ENCODE data around the gene TMEM117.
A peak's percentile ranks its signal among the peaks of the same experiment; 100 is the strongest.

TMEM117 gene

GRCh38 chr12:44431647-44432343 is 595.9 kb downstream of the TMEM117 start:
- no peak for ATAC-seq
- TF ChIP-seq ARNTL (CRISPR knock-in tag; IDR thresholded peaks at IDR 0.05; ENCODE audit: borderline replicate concordance, low read depth) (no peak), ZFP3 (CRISPR knock-in tag; IDR thresholded peaks at IDR 0.05) (no peak), ZNF565 (CRISPR knock-in tag; conservative IDR thresholded peaks at IDR 0.05; ENCODE audit: low read depth) (no peak), POU6F1 (CRISPR knock-in tag; IDR thresholded peaks at IDR 0.05; ENCODE audit: borderline replicate concordance, low read depth) (no peak), OSR1 (CRISPR knock-in tag; IDR thresholded peaks at IDR 0.05) (no peak), ESRRG (CRISPR knock-in tag; IDR thresholded peaks at IDR 0.05) (no peak)

GRCh38 chr12:44433659-44434058 is 597.8 kb downstream of the TMEM117 start:
- ATAC-seq: no peak
- peak; percentile 64 for TF ChIP-seq ISL1 (CRISPR knock-in tag; IDR thresholded peaks at IDR 0.05)
- peak; percentile 50; the same call in 1 of the 2 replicates for TF ChIP-seq TCF4 (CRISPR knock-in tag; IDR thresholded peaks at IDR 0.05; ENCODE audit: borderline replicate concordance)
- no peak for TF ChIP-seq GLIS3 (CRISPR knock-in tag; IDR thresholded peaks at IDR 0.05)
- no peak for TF ChIP-seq CREB5 (CRISPR knock-in tag; IDR thresholded peaks at IDR 0.05; ENCODE audit: low read depth)

- TF ChIP-seq BACH2 (CRISPR knock-in tag; IDR thresholded peaks at IDR 0.05; ENCODE audit: borderline replicate concordance): no peak
- ATAC-seq: no peak
Observed at GRCh38 chr12:44436756-44437155, 600.9 kb downstream of the TMEM117 start.

All from SK-N-SH treated with all-trans-retinoic acid at 6 μM for 48 hours (cell line).